Posterior cingulate gyrus (tissue), 11 donors: Measurements from ENCODE around the gene AVPR2.

Source experiments
- DNase-seq, 10 donors: peaks; one replicate each; pipeline versions ENCODE4 v3.0.0 to v3.0.0-alpha.2; 2020 to 2021; ENCODE audit warnings: mixed read lengths in 3 of 10
- intact Hi-C: fragments of 100-400 bp; cut with DNase I; formaldehyde crosslinking; loops from one replicate; pipeline ENCODE4 v1.15.1; 2023

The AVPR2 gene

DNA sequence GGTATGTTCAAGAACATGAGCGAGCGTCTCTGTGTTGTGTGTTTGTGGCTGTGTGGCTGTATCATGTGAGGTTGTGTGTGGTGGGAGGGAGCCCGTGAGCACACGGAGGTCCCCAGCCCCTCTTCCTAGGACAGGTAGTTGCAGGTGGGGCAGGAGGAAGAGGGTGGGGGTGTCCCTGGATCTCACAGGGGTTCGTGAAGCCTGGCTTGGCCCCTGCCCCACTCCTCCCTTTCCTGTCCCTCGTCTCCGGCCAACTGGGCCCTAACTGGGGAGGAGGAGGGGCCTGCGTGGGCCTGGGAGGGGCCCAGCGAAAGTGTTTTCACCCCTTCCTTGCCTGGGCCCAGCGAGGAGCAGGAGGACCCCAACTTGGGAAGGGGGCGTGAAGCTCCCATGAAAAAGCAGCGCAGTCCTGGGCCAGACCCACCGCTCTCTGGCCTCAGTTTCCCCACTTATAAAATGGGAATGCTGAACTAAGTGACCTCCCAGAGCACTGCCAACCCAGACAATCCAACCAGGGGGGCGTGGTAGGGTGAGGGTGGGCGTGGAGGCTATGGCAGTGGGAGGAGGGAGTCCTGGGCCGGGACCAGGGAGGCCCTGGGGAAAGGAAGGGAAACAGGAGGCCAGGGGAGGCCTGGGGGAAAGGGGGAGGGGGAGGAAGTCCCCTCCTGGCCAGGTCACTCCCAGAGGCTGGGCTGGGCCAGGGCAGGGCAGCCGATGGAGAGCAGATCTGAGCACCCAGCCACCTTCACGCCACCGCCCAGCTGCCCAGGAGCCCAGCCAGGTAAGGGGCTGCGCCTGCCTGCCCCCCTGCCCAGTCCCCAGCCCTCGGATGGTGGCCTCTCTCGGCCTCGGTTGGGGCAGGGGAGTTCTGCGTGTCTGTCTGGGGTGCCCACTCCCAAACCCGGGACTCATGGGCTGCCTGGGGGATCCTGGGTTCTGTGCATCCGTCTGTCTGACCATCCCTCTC, at the start of gene AVPR2:
AVPR2 (plus strand) TSS at position 683 of the 967 bp plus-strand sequence. CDS start 473 bp downstream, outside the sequence.
- peak in 1 of 10 donors; percentile 48 for DNase-seq
- intact Hi-C loops = no loop called here

DNA sequence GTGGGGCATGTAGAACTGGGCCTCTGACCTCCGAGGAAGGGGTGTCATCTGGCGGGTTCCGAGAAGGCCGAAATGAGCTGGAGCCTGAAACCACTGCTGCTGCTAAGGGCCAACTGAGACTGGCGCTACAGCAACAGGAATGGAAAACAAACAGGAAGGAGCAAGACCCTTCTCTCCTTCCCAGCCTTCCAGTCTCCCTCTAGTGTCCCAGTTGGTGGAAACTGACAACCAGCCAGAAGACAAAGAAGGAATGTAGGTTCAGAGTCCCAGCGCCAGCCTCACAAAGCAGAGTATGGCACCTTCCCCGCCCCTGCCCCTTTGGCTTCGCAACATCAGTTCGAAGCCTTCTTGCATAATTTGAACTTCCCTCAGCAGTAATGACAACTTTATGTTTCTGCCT, 49.8 kb upstream of the AVPR2 start:
- no peak for DNase-seq
- intact Hi-C loops = no loop called here

DNA sequence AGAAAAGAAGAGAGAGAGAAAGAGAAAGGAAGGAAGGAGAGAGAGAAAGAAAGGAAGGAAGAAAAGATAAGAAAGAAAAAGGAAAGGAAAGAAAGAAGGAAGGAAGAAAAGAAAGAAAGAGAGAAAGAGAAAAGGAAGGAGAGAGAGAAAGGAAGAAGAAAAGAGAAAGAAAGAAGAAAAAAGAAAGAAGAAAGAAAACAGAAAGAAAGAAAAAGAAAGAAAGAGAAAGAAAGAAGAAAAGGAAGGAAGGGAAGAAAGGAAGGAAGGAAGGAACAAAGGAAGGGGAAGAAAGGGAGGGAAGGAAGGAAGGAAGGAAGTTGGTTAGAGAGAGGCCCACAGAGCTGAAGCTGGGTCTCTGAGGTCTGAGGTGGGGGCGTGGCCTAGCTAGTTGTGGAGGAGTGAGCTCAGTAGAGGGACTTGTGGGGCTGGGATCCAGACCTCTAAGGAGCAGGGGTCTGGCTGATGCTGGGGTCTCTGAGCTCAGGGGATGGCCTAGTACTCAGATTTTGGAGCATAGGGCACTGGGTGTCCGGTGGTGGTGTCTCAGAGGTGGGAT, 47.0 kb upstream of the AVPR2 start:
- DNase-seq = no peak
- intact Hi-C loops = no loop called here

DNA sequence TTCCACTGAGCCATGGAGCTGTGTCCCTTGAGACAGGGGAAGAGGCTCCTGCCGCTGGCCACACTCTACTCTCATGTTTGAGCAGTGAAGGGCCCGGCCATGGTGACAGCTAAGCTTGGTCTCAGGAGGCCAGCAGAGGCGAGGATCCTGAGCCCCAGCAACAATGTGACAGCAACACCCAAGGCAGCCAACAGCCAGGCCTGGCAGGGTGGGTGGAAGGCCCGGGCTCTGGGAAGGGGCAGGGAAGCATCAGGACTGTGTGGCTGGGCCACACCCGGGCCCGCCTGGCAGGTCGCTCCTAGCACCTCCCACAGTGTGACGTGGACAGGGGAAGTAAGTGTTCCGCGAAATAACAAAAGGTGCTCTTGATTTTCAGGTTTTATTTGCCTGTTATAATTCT, 43.3 kb upstream of the AVPR2 start:
- intact Hi-C loops = no loop called here
- DNase-seq = no peak

GRCh38 chrX:153861733-153862310, 42.7 kb upstream of the AVPR2 start:
- DNase-seq = peak in 2 of 10 donors; percentile 84
- intact Hi-C loops = no loop called here

DNA sequence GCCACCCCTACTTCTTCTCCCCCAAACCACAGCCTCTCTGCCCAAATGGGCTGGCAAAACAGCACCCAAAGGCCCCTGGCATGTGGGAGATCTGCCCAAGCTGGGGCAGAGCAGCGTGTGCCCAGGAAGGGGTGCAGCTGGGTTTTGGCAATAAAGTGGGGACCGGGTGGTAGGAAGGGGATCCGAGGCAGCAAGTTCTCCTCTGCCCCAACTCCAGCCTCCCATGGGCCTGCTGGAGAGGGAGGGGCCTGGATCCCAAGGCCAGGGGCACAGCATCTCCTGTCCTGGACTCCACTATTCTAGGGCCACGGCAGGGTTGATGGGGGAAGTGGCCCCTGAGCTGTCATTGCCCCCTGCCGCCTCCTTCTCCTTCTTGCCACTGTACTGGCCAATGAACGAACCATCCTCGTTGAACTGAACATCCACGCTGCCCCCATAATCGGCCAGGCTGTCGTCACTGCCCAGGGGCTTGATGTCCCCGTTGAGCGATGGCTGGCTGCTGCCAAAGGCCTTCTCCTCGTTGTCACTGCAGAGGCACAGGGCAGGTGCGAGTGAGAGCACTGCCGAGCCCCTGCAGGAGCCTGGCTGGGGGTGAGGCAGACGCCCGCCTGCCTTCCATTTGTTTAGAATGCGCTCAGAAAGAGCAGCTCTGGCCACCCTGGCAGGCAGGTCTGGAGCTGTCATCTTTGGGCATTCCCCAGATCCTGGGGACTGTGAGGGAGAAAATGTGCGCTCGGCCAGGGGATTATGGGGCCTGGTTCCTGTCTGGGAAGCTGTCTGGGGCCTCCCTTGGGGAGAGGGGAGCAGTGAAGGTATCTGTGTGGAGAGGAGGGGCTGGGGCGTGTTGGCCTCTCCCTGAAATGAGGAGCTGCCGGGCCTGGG, 41.9 kb upstream of the AVPR2 start:
- peak in 1 of 10 donors; percentile 68 for DNase-seq
- intact Hi-C loops = no loop called here

- intact Hi-C loops = no loop called here
- no peak for DNase-seq
Measured at GRCh38 chrX:153863251-153863991, 41.1 kb upstream of the AVPR2 start.

DNA sequence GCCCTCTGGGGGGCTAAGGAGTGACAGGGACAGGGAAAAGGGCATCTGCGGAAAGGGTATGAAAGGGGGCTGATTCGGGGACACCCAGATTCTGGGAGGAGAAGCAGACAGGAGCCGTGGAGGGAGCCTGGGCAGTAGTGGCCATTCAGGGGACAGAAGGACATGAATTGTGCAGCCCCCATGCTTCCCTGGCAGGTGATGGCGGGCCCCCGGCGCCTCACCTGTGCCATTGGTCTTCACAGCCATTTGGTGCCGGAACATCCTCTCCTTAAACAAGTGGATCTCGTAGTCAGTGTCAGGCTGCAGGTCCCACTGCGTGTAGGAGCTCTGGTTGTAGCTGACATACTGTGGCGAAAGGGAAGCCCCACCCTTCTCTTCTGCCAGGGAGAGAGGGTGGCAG, 40.4 kb upstream of the AVPR2 start:
- intact Hi-C loops = no loop called here
- DNase-seq = no peak

DNA sequence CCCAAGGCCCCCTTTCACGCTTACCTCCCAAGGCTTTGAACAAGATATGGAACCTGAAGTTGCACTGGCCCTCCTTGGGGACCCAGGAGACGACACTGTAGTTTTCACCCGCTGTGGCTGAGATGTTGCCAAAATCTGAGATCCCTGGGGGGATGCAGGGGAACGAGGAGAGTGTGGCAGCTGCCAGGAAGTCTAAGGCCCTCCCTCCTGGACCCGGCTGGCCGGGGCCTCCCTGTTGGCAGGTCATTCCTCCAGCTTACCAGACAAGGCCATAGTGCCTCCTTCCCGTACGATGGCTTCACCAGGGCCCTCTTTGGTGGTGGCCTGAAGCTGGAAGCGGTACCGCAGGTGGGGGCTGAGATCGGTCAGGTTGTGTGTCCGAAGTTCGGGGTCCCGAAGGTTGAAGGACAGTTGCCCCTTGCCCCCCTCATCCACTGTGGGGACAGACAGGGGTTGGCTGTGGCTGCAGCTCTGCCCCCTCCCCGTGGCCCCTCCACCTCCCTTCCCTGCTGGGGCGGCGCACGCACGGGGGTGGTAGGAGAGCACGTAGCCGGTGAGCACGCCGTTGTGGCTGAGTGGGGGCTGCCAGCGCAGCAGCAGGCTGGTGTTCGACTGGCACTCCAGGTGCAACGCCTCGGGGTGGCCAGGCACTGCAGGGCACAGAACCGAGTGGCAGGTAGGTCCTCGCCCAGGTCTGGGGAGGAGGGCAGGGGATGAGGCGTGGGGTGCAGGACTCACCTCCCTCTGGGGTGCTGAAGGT, 39.7 kb upstream of the AVPR2 start:
- intact Hi-C loops = no loop called here

GRCh38 chrX:153865321-153865580, 39.2 kb upstream of the AVPR2 start:
- no peak for DNase-seq
- intact Hi-C loops = no loop called here

More for the DNA sequence above, 39.7 kb upstream of the AVPR2 start:
- DNase-seq = peak in 1 of 10 donors; percentile 85

- DNase-seq = no peak
- intact Hi-C loops = no loop called here
Measured at GRCh38 chrX:153865685-153866084, 38.8 kb upstream of the AVPR2 start.

- intact Hi-C loops = no loop called here
- peak in 2 of 10 donors; percentile 64 to 83 for DNase-seq
Measured at GRCh38 chrX:153866302-153867019, 38.0 kb upstream of the AVPR2 start.

GRCh38 chrX:153867139-153867538, 37.3 kb upstream of the AVPR2 start:
- intact Hi-C loops = no loop called here
- peak in 2 of 10 donors; percentile 68 to 72 for DNase-seq

GRCh38 chrX:153867671-153868070, 36.8 kb upstream of the AVPR2 start:
- DNase-seq = peak in 1 of 10 donors; percentile 58
- intact Hi-C loops = no loop called here

GRCh38 chrX:153868576-153869472, 35.6 kb upstream of the AVPR2 start:
- peak in 1 of 10 donors; percentile 67 for DNase-seq
- intact Hi-C loops = no loop called here

DNA sequence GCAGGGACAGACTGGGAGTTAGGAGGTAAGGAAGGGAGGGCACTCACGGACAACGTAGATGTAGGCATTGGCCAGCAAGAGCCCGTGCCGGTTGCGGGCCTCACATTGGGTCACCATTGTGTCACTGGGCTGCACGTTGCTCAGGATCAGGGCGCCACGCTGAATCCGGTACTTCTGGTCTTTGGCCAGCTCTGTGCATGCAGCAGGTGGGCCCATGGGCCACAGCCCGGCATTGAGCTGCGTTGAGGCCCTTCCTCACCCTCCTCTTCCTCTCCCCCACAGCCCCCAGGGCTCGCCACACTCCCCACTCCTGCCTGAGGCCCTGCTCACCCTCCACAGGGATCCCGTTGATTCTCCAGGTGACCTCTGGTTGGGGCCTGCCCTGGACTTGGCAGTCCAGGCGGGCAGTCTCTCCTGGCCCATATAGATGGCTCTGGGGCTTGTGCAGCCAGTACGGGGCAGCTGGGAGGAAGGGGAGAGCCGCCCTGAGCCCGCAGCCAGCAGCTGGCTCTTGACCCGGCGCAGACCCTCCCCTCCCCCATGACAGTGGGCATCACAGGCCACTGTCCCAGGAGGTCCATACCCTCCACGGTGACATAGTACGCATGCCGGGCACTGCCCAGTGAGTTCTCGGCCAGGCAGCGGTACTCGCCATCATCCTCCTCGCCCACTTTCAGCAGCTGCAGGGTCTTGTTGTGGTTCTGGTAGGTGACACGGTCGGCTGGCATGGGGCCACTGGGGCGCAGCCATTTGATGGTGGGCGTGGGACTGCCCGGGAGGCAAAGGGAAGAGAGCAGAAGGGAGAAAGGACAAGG, 34.8 kb upstream of the AVPR2 start:
- intact Hi-C loops = no loop called here
- peak in 1 of 10 donors; percentile 82 for DNase-seq

- no peak for DNase-seq
- intact Hi-C loops = no loop called here
Measured at GRCh38 chrX:153870288-153870690, 34.2 kb upstream of the AVPR2 start.
